Hepatocyte (in vitro differentiated cells): Measurements from ENCODE around the gene ETV7. TPM values are rescaled to one million over a fixed set of nuclear protein-coding genes. Genes with fewer than 3 reads are reported as not detected.
A peak's percentile ranks its signal among the peaks of the same experiment; 100 is the strongest.

Experiments used
- DNase-seq: peaks from one replicate; pipeline ENCODE4 v3.0.0-alpha.2; 2016; ENCODE audit warnings: low spot score
- H2AFZ ChIP-seq: fragments of 200-600 bp; sonication (generic); 2 replicates; pipeline ENCODE4 v1.6.0; 2016; ENCODE audit warnings: antibody characterized with exemption, mild to moderate bottlenecking
- H3K27ac ChIP-seq: fragments of 200-600 bp; sonication (generic); 2 replicates; pipeline ENCODE4 v1.5.1; 2016; ENCODE audit warnings: mild to moderate bottlenecking
- H3K27me3 ChIP-seq: fragments of 200-600 bp; sonication (generic); 2 replicates; pipeline ENCODE4 v1.6.1; 2016
- H3K36me3 ChIP-seq: fragments of 200-600 bp; sonication (generic); replicated peaks from 2 replicates; pipeline ENCODE4 v1.5.1; 2016; ENCODE audit warnings: low read depth; ENCODE audit not compliant: insufficient read depth
- H3K4me1 ChIP-seq: fragments of 200-600 bp; sonication (generic); 2 replicates; pipeline ENCODE4 v1.5.1; 2016; ENCODE audit warnings: mild to moderate bottlenecking, moderate library complexity; ENCODE audit not compliant: insufficient read depth
- H3K4me2 ChIP-seq: fragments of 200-600 bp; sonication (generic); 2 replicates; pipeline ENCODE4 v1.6.0; 2016
- H3K4me3 ChIP-seq: fragments of 200-600 bp; sonication (generic); 2 replicates; pipeline ENCODE4 v1.5.1; 2016; ENCODE audit warnings: mild to moderate bottlenecking
- H3K79me2 ChIP-seq: fragments of 200-600 bp; sonication (generic); 2 replicates; pipeline ENCODE4 v1.6.0; 2017; ENCODE audit warnings: mild to moderate bottlenecking
- H3K9me2 ChIP-seq: fragments of 200-600 bp; sonication (generic); replicated peaks from 2 replicates; pipeline ENCODE4 v1.6.0; 2017; ENCODE audit warnings: mild to moderate bottlenecking; ENCODE audit not compliant: insufficient read depth
- H3K9me3 ChIP-seq: fragments of 200-600 bp; sonication (generic); 2 replicates; pipeline ENCODE4 v1.5.1; 2016; ENCODE audit warnings: low read depth, mild to moderate bottlenecking
- H4K20me1 ChIP-seq: fragments of 200-600 bp; sonication (generic); 2 replicates; pipeline ENCODE4 v1.6.0; 2016; ENCODE audit warnings: mild to moderate bottlenecking; ENCODE audit not compliant: insufficient read depth, poor library complexity, severe bottlenecking
- EZH2 ChIP-seq: fragments of 200-600 bp; sonication (generic); IDR thresholded peaks from 2 replicates; pipeline ENCODE4 v1.6.1; 2016; ENCODE audit warnings: antibody characterized with exemption, mild to moderate bottlenecking, borderline replicate concordance
- EZH2phosphoT487 ChIP-seq: fragments of 200-600 bp; sonication (generic); IDR thresholded peaks from one replicate; pipeline ENCODE4 v1.6.1; 2018; ENCODE audit warnings: antibody characterized with exemption, mild to moderate bottlenecking, low read depth, moderate library complexity; ENCODE audit not compliant: unreplicated experiment, severe bottlenecking
- WGBS: methylation state at CpG from one replicate; pipeline ENCODE4 v1.1.6; 2016; ENCODE audit warnings: low lambda C conversion rate; ENCODE audit errors: missing lambda C conversion rate; 5-methylcytosine and 5-hydroxymethylcytosine counted together
- polyA plus RNA-seq: library from polyadenylated mRNA; unstranded; fragments of >200 nt; fragmentation: Nextera tagmentation; extraction: Ambion mirVana; gene quantifications from 2 replicates; pipeline ENCODE4 v1.2.1, GENCODE V29; 2016
- total RNA-seq: library from RNA; depleted of rRNA; stranded (reverse); fragments of >200 nt; gene quantifications from 2 replicates; pipeline ENCODE4 v1.2.3, GENCODE V29; 2014
- TF ChIP-seq, protein P1 (sequence below): fragments of 200-600 bp; sonication (generic); IDR thresholded peaks from 2 replicates; pipeline ENCODE4 v1.5.1; 2016; ENCODE audit warnings: antibody characterized with exemption, mild to moderate bottlenecking; ENCODE audit not compliant: poor library complexity

Gene ETV7
- total and polyA plus RNA-seq, 2 experiments from 2014 or later, result 1.2 TPM

GRCh38 chr6:36358226-36358915 lies 29.1 kb downstream of the ETV7 start:
- peak; percentile 41 for DNase-seq
- Histone ChIP-seq H3K36me3 (no peaks in the 10 kb centered on the region), H3K9me3 (no peaks in the 10 kb centered on the region), H3K79me2 (no peaks in the 10 kb centered on the region), H3K9me2 (no peaks in the 10 kb centered on the region), H3K4me2 (no peak overlapping the region), H2AFZ (no peak overlapping the region), H3K27me3 (no peaks in the 10 kb centered on the region), H3K4me3 (no peak overlapping the region), H3K27ac (peak overlapping the region; percentile 77), H4K20me1 (no peaks in the 10 kb centered on the region), H3K4me1 (peaks cover 4% of the 10 kb centered on the region)
- TF ChIP-seq EZH2 (no peak), EZH2phosphoT487 (no peak)
- TF ChIP-seq, protein P1, sequence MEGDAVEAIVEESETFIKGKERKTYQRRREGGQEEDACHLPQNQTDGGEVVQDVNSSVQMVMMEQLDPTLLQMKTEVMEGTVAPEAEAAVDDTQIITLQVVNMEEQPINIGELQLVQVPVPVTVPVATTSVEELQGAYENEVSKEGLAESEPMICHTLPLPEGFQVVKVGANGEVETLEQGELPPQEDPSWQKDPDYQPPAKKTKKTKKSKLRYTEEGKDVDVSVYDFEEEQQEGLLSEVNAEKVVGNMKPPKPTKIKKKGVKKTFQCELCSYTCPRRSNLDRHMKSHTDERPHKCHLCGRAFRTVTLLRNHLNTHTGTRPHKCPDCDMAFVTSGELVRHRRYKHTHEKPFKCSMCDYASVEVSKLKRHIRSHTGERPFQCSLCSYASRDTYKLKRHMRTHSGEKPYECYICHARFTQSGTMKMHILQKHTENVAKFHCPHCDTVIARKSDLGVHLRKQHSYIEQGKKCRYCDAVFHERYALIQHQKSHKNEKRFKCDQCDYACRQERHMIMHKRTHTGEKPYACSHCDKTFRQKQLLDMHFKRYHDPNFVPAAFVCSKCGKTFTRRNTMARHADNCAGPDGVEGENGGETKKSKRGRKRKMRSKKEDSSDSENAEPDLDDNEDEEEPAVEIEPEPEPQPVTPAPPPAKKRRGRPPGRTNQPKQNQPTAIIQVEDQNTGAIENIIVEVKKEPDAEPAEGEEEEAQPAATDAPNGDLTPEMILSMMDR, result no peak
- 69% methylated on average over 4 of the region's 4 CpGs for WGBS

GRCh38 chr6:36357872-36358225 lies 29.6 kb downstream of the ETV7 start:
- Histone ChIP-seq H3K9me2 (no peaks in the 10 kb centered on the region), H2AFZ (no peak overlapping the region), H3K4me1 (peaks cover 4% of the 10 kb centered on the region), H3K9me3 (no peaks in the 10 kb centered on the region), H3K4me2 (no peak overlapping the region), H3K4me3 (no peak overlapping the region), H3K36me3 (no peaks in the 10 kb centered on the region), H3K79me2 (no peaks in the 10 kb centered on the region), H3K27me3 (no peaks in the 10 kb centered on the region), H3K27ac (peak overlapping the region; percentile 77), H4K20me1 (no peaks in the 10 kb centered on the region)
- WGBS, result 89% methylated on average over 3 of the region's 3 CpGs
- peak; percentile 48 for DNase-seq
- TF ChIP-seq, protein P1, result no peak
- TF ChIP-seq EZH2phosphoT487 (no peak), EZH2 (no peak)

DNA sequence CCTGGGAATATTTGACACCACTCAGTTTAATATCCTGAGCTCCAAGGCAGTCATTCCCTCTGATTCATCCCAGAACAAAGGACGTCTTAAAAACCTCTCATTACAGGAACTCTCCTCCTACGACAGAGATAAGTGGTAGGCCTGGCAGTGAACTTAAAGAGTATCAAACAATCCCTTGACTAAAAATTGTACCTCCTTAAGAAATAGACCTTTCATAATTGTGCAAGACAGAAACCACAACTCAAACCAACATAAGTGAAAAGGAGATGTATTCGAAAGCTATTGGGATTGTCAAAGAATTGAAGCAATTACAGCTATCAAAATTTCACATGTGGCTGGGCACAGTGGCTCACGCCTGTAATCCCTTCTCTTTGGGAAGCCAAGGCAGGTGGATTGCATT lies 31.6 kb downstream of the ETV7 start:
- no peak overlapping the region for H3K4me3 ChIP-seq
- H3K9me3 ChIP-seq, result no peaks in the 10 kb centered on the region
- no peak overlapping the region for H3K27ac ChIP-seq
- no peak overlapping the region for H2AFZ ChIP-seq
- H3K4me2 ChIP-seq, result no peak overlapping the region
- no peaks in the 10 kb centered on the region for H3K79me2 ChIP-seq
- H4K20me1 ChIP-seq, result no peaks in the 10 kb centered on the region
- H3K27me3 ChIP-seq, result no peaks in the 10 kb centered on the region
- TF ChIP-seq, protein P1, result no peak
- no peak for TF ChIP-seq EZH2phosphoT487
- TF ChIP-seq EZH2, result no peak
- H3K36me3 ChIP-seq, result no peaks in the 10 kb centered on the region
- H3K9me2 ChIP-seq, result no peaks in the 10 kb centered on the region
- no peak for DNase-seq
- whole genome bisulfite sequencing, result 74% methylated on average over 4 of the region's 4 CpGs
- peaks cover 15% of the 10 kb centered on the region for H3K4me1 ChIP-seq
